CD4-positive, CD25-positive, alpha-beta regulatory T cell (primary cell): Measurements from ENCODE around the gene RAD51B. TPM values are rescaled to one million over a fixed set of nuclear protein-coding genes. Genes with fewer than 3 reads are reported as not detected.

Source experiments
- ATAC-seq, 2 donors: fragments of 150-1000 bp; cut with Tn5 transposase; one replicate each; pipeline ENCODE4 v1.10.0; 2021; ENCODE audit warnings: low read depth in 2 of 2, moderate number of reproducible peaks in 2 of 2, moderate library complexity in 1 of 2
- DNase-seq, 3 donors: peaks; one replicate each; pipeline versions ENCODE4 v3.0.0 to v3.0.0-alpha.2; 2012 to 2022; ENCODE audit warnings: mixed read lengths in 1 of 3
- H3K27ac ChIP-seq: one replicate; pipeline ENCODE4 v1.7.0; 2013; ENCODE audit warnings: mild to moderate bottlenecking, low read length; ENCODE audit not compliant: insufficient read depth, poor library complexity, severe bottlenecking
- H3K27me3 ChIP-seq: one replicate; pipeline ENCODE4 v1.7.0; 2013; ENCODE audit warnings: low read length; ENCODE audit not compliant: control insufficient read depth, insufficient read depth
- H3K36me3 ChIP-seq: one replicate; pipeline ENCODE4 v1.7.0; 2013; ENCODE audit warnings: mild to moderate bottlenecking, low read length, moderate library complexity; ENCODE audit not compliant: control insufficient read depth, insufficient read depth
- H3K4me1 ChIP-seq: 2 replicates; pipeline ENCODE4 v1.7.0; 2013; ENCODE audit warnings: mild to moderate bottlenecking, low read length; ENCODE audit not compliant: insufficient read depth, control insufficient read depth, poor library complexity, severe bottlenecking
- H3K4me3 ChIP-seq: one replicate; pipeline ENCODE4 v1.7.0; 2013; ENCODE audit warnings: low read depth, mild to moderate bottlenecking, low read length, moderate library complexity
- H3K9me3 ChIP-seq, 2 experiments: 1 replicate in 1 of 2; 2 replicates in 1 of 2; pipeline ENCODE4 v1.7.0; 2013; ENCODE audit warnings: low read length in 2 of 2, mild to moderate bottlenecking in 1 of 2, moderate library complexity in 1 of 2; ENCODE audit not compliant: control insufficient read depth in 2 of 2
- H3K27ac Mint-ChIP-seq, 3 donors: one replicate each; pipeline ENCODE4 v1.8.0; 2020 to 2022; ENCODE audit warnings: mild to moderate bottlenecking in 3 of 3, mixed read lengths in 3 of 3, moderate library complexity in 2 of 3
- H3K27me3 Mint-ChIP-seq: one replicate; pipeline ENCODE4 v1.8.0; 2022; ENCODE audit warnings: mild to moderate bottlenecking, mixed read lengths
- H3K36me3 Mint-ChIP-seq: one replicate; pipeline ENCODE4 v1.8.0; 2020; ENCODE audit warnings: mixed read lengths
- H3K4me1 Mint-ChIP-seq, 4 donors: one replicate each; pipeline ENCODE4 v1.8.0; 2020 to 2022; ENCODE audit warnings: mixed read lengths in 4 of 4, mild to moderate bottlenecking in 1 of 4
- H3K4me3 Mint-ChIP-seq, 4 donors: one replicate each; pipeline ENCODE4 v1.8.0; 2020 to 2022; ENCODE audit warnings: mild to moderate bottlenecking in 4 of 4, mixed read lengths in 4 of 4, moderate library complexity in 3 of 4
- H3K9me3 Mint-ChIP-seq, 7 donors: one replicate each; pipeline ENCODE4 v1.8.0; 2020 to 2022; ENCODE audit warnings: mixed read lengths in 7 of 7, mild to moderate bottlenecking in 3 of 7, moderate library complexity in 2 of 7
- polyA plus RNA-seq, 4 donors: library from polyadenylated mRNA; unstranded; fragments of 300-500 nt; fragmentation: Illumina TruSeq; gene quantifications; one replicate each; pipeline ENCODE4 v1.2.3, GENCODE V29; 2021
- total RNA-seq: library from RNA; stranded (reverse); gene quantifications from one replicate; pipeline ENCODE4 v1.2.3, GENCODE V29; 2022

The RAD51B gene
- total and polyA plus RNA-seq, 5 donors from 2014 or later, result 19.1 to 40.2 (median 28.1) TPM

GRCh38 chr14:68193970-68194681, 374.5 kb downstream of the RAD51B start:
- Mint-ChIP-seq H3K4me1 (peaks cover 0 to 2% (median 0%) of the 10 kb centered on the region in 4 donors), H3K27me3 (no peaks in the 10 kb centered on the region), H3K27ac (no peak overlapping the region), H3K4me3 (no peak overlapping the region), H3K9me3 (peaks cover 0 to 1% (median 0%) of the 10 kb centered on the region in 7 donors), H3K36me3 (peaks cover 3% of the 10 kb centered on the region)
- no peaks in the 10 kb centered on the region for H3K36me3 ChIP-seq
- H3K27me3 ChIP-seq, result no peaks in the 10 kb centered on the region
- H3K9me3 ChIP-seq, result no peaks in the 10 kb centered on the region
- H3K27ac ChIP-seq, result no peak overlapping the region
- H3K4me3 ChIP-seq, result no peak overlapping the region
- ATAC-seq, result no peak
- DNase-seq, result no peak
- H3K4me1 ChIP-seq, result no peaks in the 10 kb centered on the region

- no peaks in the 10 kb centered on the region for H3K27me3 ChIP-seq
- no peak overlapping the region for H3K27ac ChIP-seq
- Mint-ChIP-seq H3K4me3 (no peak overlapping the region), H3K9me3 (peaks cover 0 to 1% (median 0%) of the 10 kb centered on the region in 7 donors), H3K4me1 (peaks cover 0 to 2% (median 0%) of the 10 kb centered on the region in 4 donors), H3K27ac (no peak overlapping the region), H3K36me3 (peaks cover 3% of the 10 kb centered on the region), H3K27me3 (no peaks in the 10 kb centered on the region)
- ATAC-seq (no peak), DNase-seq (no peak)
- no peaks in the 10 kb centered on the region for H3K9me3 ChIP-seq
- H3K4me3 ChIP-seq, result no peak overlapping the region
- H3K4me1 ChIP-seq, result no peaks in the 10 kb centered on the region
- no peaks in the 10 kb centered on the region for H3K36me3 ChIP-seq
Measured at GRCh38 chr14:68195126-68195525, 375.5 kb downstream of the RAD51B start.

- Mint-ChIP-seq H3K36me3 (peaks cover 3% of the 10 kb centered on the region), H3K4me3 (no peak overlapping the region), H3K27me3 (no peaks in the 10 kb centered on the region), H3K27ac (peak overlapping the region in 1 of 3 donors; percentile 34), H3K9me3 (no peaks in the 10 kb centered on the region), H3K4me1 (peaks cover 0 to 2% (median 0%) of the 10 kb centered on the region in 4 donors)
- Histone ChIP-seq H3K4me1 (no peaks in the 10 kb centered on the region), H3K27ac (no peak overlapping the region), H3K36me3 (no peaks in the 10 kb centered on the region), H3K4me3 (no peak overlapping the region), H3K27me3 (no peaks in the 10 kb centered on the region), H3K9me3 (no peaks in the 10 kb centered on the region)
- no peak for DNase-seq
- no peak for ATAC-seq
Measured at GRCh38 chr14:68198713-68199495, 379.3 kb downstream of the RAD51B start.

- no peak overlapping the region for H3K4me3 Mint-ChIP-seq
- H3K27ac Mint-ChIP-seq, result no peak overlapping the region
- no peaks in the 10 kb centered on the region for H3K9me3 Mint-ChIP-seq
Measured at GRCh38 chr14:68199554-68200151, 380.1 kb downstream of the RAD51B start.

GRCh38 chr14:68203871-68204270, 384.3 kb downstream of the RAD51B start:
- no peaks in the 10 kb centered on the region for H3K36me3 Mint-ChIP-seq
- H3K27me3 Mint-ChIP-seq, result no peaks in the 10 kb centered on the region
- no peaks in the 10 kb centered on the region for H3K9me3 Mint-ChIP-seq
- Histone ChIP-seq H3K4me1 (peaks cover 6% of the 10 kb centered on the region), H3K4me3 (no peak overlapping the region), H3K36me3 (no peaks in the 10 kb centered on the region), H3K9me3 (no peaks in the 10 kb centered on the region), H3K27me3 (no peaks in the 10 kb centered on the region), H3K27ac (no peak overlapping the region)
- peaks cover 8 to 11% (median 11%) of the 10 kb centered on the region in 4 donors for H3K4me1 Mint-ChIP-seq
- ATAC-seq (no peak), DNase-seq (no peak)
- H3K4me3 Mint-ChIP-seq, result no peak overlapping the region
- H3K27ac Mint-ChIP-seq, result no peak overlapping the region

More at GRCh38 chr14:68199554-68200151, 380.1 kb downstream of the RAD51B start:
- peaks cover 0 to 2% (median 0%) of the 10 kb centered on the region in 4 donors for H3K4me1 Mint-ChIP-seq
- Histone ChIP-seq H3K4me1 (no peaks in the 10 kb centered on the region), H3K9me3 (no peaks in the 10 kb centered on the region), H3K27me3 (no peaks in the 10 kb centered on the region), H3K36me3 (no peaks in the 10 kb centered on the region), H3K4me3 (no peak overlapping the region), H3K27ac (no peak overlapping the region)
- H3K36me3 Mint-ChIP-seq, result peaks cover 3% of the 10 kb centered on the region
- no peak for DNase-seq
- H3K27me3 Mint-ChIP-seq, result no peaks in the 10 kb centered on the region
- ATAC-seq, result no peak

- Histone ChIP-seq H3K27ac (no peak overlapping the region), H3K9me3 (no peaks in the 10 kb centered on the region), H3K4me3 (no peak overlapping the region), H3K36me3 (no peaks in the 10 kb centered on the region), H3K4me1 (peaks cover 21% of the 10 kb centered on the region), H3K27me3 (no peaks in the 10 kb centered on the region)
- no peaks in the 10 kb centered on the region for H3K27me3 Mint-ChIP-seq
- DNase-seq (no peak), ATAC-seq (no peak)
- H3K9me3 Mint-ChIP-seq, result no peaks in the 10 kb centered on the region
- peak overlapping the region in 1 of 3 donors; percentile 44 for H3K27ac Mint-ChIP-seq
- no peaks in the 10 kb centered on the region for H3K36me3 Mint-ChIP-seq
- no peak overlapping the region for H3K4me3 Mint-ChIP-seq
- peaks cover 18 to 36% (median 28%) of the 10 kb centered on the region in 4 donors for H3K4me1 Mint-ChIP-seq
Measured at GRCh38 chr14:68208218-68208617, 388.6 kb downstream of the RAD51B start.

- no peaks in the 10 kb centered on the region for H3K36me3 Mint-ChIP-seq
- H3K27me3 ChIP-seq, result no peaks in the 10 kb centered on the region
- peaks cover 21% of the 10 kb centered on the region for H3K4me1 ChIP-seq
- peak overlapping the region; percentile 46 for H3K4me3 ChIP-seq
- H3K9me3 ChIP-seq, result no peaks in the 10 kb centered on the region
- H3K9me3 Mint-ChIP-seq, result no peaks in the 10 kb centered on the region
- H3K27me3 Mint-ChIP-seq, result no peaks in the 10 kb centered on the region
- no peak overlapping the region for H3K27ac ChIP-seq
- DNase-seq (no peak), ATAC-seq (no peak)
- peaks cover 18 to 36% (median 28%) of the 10 kb centered on the region in 4 donors for H3K4me1 Mint-ChIP-seq
- no peaks in the 10 kb centered on the region for H3K36me3 ChIP-seq
- H3K27ac Mint-ChIP-seq, result peak overlapping the region in 2 of 3 donors; percentile 32 to 44
- peak overlapping the region in 3 of 4 donors; percentile 1 to 45 (median 32) for H3K4me3 Mint-ChIP-seq
Measured at GRCh38 chr14:68208626-68209317, 389.2 kb downstream of the RAD51B start.
